HepG2 (cell line): ENCODE results near the gene ABHD13. TPM values are rescaled to one million over a fixed set of nuclear protein-coding genes. Genes with fewer than 3 reads are reported as not detected.

Experiments
- EED ChIP-seq: sonication (generic); formaldehyde crosslinking; IDR thresholded peaks from 2 replicates; pipeline ENCODE4 v1.5.0; 2020; ENCODE audit warnings: mild to moderate bottlenecking, missing genetic modification reagents
- GFI1 ChIP-seq: sonication (generic); formaldehyde crosslinking; IDR thresholded peaks from 2 replicates; pipeline ENCODE4 v1.5.0; 2020; ENCODE audit warnings: missing genetic modification reagents, mild to moderate bottlenecking, borderline replicate concordance
- HCFC1 ChIP-seq: fragments of 150-350 bp; IDR thresholded peaks from 2 replicates; pipeline ENCODE4 v1.6.1; 2014; ENCODE audit warnings: low read depth, low read length
- KLF12 ChIP-seq: sonication (generic); formaldehyde crosslinking; IDR thresholded peaks from 2 replicates; pipeline ENCODE4 v1.4.0; 2020; ENCODE audit warnings: missing genetic modification reagents, borderline replicate concordance
- PHF8 ChIP-seq: sonication (generic); formaldehyde crosslinking; IDR thresholded peaks from 2 replicates; pipeline ENCODE4 v1.5.0; 2020; ENCODE audit warnings: missing genetic modification reagents
- SALL1 ChIP-seq: sonication (generic); formaldehyde crosslinking; IDR thresholded peaks from 2 replicates; pipeline ENCODE4 v1.8.0; 2022; ENCODE audit warnings: mild to moderate bottlenecking, missing genetic modification reagents
- SMARCC2 ChIP-seq: fragments of 450-650 bp; IDR thresholded peaks from 2 replicates; pipeline ENCODE4 v1.6.1; 2017; ENCODE audit warnings: antibody characterized with exemption, mild to moderate bottlenecking
- SMC3 ChIP-seq: IDR thresholded peaks from 2 replicates; pipeline ENCODE4 v1.6.1; 2011; ENCODE audit warnings: low read length, improper control_type of control experiment
- SNAI1 ChIP-seq: sonication (generic); formaldehyde crosslinking; IDR thresholded peaks from 2 replicates; pipeline ENCODE4 v1.5.0; 2020; ENCODE audit warnings: mild to moderate bottlenecking, missing genetic modification reagents, borderline replicate concordance
- SP4 ChIP-seq: sonication (generic); formaldehyde crosslinking; IDR thresholded peaks from 2 replicates; pipeline ENCODE4 v1.8.1; 2023; ENCODE audit warnings: mild to moderate bottlenecking, missing genetic modification reagents
- YEATS4 ChIP-seq: sonication (generic); formaldehyde crosslinking; IDR thresholded peaks from 2 replicates; pipeline ENCODE4 v1.4.0; 2020; ENCODE audit warnings: missing genetic modification reagents, borderline replicate concordance
- YY1 ChIP-seq: IDR thresholded peaks from 2 replicates; pipeline ENCODE4 v1.6.1; 2011; ENCODE audit warnings: low read length, low read depth, moderate library complexity, mild to moderate bottlenecking; ENCODE audit not compliant: insufficient read depth, insufficient replicate concordance
- ZC3H4 ChIP-seq: sonication (generic); formaldehyde crosslinking; IDR thresholded peaks from 2 replicates; pipeline ENCODE4 v1.4.0; 2020; ENCODE audit warnings: missing genetic modification reagents, borderline replicate concordance
- ZNF264 ChIP-seq: sonication (generic); formaldehyde crosslinking; IDR thresholded peaks from 2 replicates; pipeline ENCODE4 v1.4.0; 2020; ENCODE audit warnings: missing genetic modification reagents
- ZNF460 ChIP-seq: sonication (generic); formaldehyde crosslinking; IDR thresholded peaks from 2 replicates; pipeline ENCODE4 v1.5.1; 2020; ENCODE audit warnings: missing genetic modification reagents, mild to moderate bottlenecking, borderline replicate concordance
- ZNF556 ChIP-seq: sonication (generic); formaldehyde crosslinking; IDR thresholded peaks from 2 replicates; pipeline ENCODE4 v1.4.0; 2020; ENCODE audit warnings: mild to moderate bottlenecking, missing genetic modification reagents, borderline replicate concordance
- ZNF687 ChIP-seq: sonication (generic); formaldehyde crosslinking; IDR thresholded peaks from 2 replicates; pipeline ENCODE4 v1.5.1; 2020; ENCODE audit warnings: mild to moderate bottlenecking, missing genetic modification reagents, moderate library complexity
- ZNF737 ChIP-seq: sonication (generic); formaldehyde crosslinking; IDR thresholded peaks from 2 replicates; pipeline ENCODE4 v1.5.0; 2020; ENCODE audit warnings: missing genetic modification reagents, mild to moderate bottlenecking, borderline replicate concordance
- polyA plus RNA-seq, 8 experiments: library from polyadenylated mRNA; depleted of rRNA in 3 of 8; stranded (reverse) in 7 of 8; unstranded in 1 of 8; fragments of >200 nt; fragmentation: Illumina TruSeq in 4 of 8; extraction: Trizol in 4 of 8; gene quantifications; 2 replicates each; pipeline versions ENCODE4 v1.2.1 to v1.2.3, GENCODE V29; 2011 to 2016; ENCODE audit warnings: low read depth in 4 of 8, missing spikeins in 1 of 8, mixed read lengths in 1 of 8; ENCODE audit not compliant: insufficient read depth in 1 of 8
- total RNA-seq, 5 experiments: library from RNA; depleted of rRNA; stranded (reverse); fragments of >200 nt; fragmentation: Illumina TruSeq; extraction: Trizol; gene quantifications; 2 replicates each; pipeline ENCODE4 v1.2.3, GENCODE V29; 2016; ENCODE audit warnings: low read depth in 1 of 5
- TF ChIP-seq, protein P1 (sequence below): sonication (generic); formaldehyde crosslinking; IDR thresholded peaks from 2 replicates; pipeline ENCODE4 v1.4.0; 2020; ENCODE audit warnings: mild to moderate bottlenecking, missing genetic modification reagents
- TF ChIP-seq, protein P2 (sequence below): fragments of 450-650 bp; IDR thresholded peaks from 2 replicates; pipeline ENCODE4 v1.6.1; 2017
- TF ChIP-seq, protein P3 (sequence below): sonication (generic); formaldehyde crosslinking; IDR thresholded peaks from 2 replicates; pipeline ENCODE4 v1.5.0; 2020; ENCODE audit warnings: mild to moderate bottlenecking, missing genetic modification reagents

Gene ABHD13
- total and polyA plus RNA-seq, 2 of the 13 experiments (the other 11 are each of a cell fraction or from before 2014, with no cell fraction given), result 4.3 to 6.2 TPM

GRCh38 chr13:108215436-108215835 lies 2.8 kb upstream of the ABHD13 start, which contains the start of gene LIG4 (continued):
- TF ChIP-seq YEATS4 (CRISPR knock-in tag), result no peak
- TF ChIP-seq ZNF460 (CRISPR knock-in tag), result no peak
- TF ChIP-seq, protein P1, sequence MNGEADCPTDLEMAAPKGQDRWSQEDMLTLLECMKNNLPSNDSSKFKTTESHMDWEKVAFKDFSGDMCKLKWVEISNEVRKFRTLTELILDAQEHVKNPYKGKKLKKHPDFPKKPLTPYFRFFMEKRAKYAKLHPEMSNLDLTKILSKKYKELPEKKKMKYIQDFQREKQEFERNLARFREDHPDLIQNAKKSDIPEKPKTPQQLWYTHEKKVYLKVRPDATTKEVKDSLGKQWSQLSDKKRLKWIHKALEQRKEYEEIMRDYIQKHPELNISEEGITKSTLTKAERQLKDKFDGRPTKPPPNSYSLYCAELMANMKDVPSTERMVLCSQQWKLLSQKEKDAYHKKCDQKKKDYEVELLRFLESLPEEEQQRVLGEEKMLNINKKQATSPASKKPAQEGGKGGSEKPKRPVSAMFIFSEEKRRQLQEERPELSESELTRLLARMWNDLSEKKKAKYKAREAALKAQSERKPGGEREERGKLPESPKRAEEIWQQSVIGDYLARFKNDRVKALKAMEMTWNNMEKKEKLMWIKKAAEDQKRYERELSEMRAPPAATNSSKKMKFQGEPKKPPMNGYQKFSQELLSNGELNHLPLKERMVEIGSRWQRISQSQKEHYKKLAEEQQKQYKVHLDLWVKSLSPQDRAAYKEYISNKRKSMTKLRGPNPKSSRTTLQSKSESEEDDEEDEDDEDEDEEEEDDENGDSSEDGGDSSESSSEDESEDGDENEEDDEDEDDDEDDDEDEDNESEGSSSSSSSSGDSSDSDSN (CRISPR knock-in tag), result 0 out of 2 replicates have a peak, but pooled peaks have one; percentile 32
- TF ChIP-seq YY1, result no peak
- TF ChIP-seq SP4, result no peak
- TF ChIP-seq, protein P2, sequence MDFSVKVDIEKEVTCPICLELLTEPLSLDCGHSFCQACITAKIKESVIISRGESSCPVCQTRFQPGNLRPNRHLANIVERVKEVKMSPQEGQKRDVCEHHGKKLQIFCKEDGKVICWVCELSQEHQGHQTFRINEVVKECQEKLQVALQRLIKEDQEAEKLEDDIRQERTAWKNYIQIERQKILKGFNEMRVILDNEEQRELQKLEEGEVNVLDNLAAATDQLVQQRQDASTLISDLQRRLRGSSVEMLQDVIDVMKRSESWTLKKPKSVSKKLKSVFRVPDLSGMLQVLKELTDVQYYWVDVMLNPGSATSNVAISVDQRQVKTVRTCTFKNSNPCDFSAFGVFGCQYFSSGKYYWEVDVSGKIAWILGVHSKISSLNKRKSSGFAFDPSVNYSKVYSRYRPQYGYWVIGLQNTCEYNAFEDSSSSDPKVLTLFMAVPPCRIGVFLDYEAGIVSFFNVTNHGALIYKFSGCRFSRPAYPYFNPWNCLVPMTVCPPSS, result no peak
- no peak for TF ChIP-seq KLF12 (CRISPR knock-in tag)
- TF ChIP-seq SMC3, result no peak
- TF ChIP-seq ZNF737 (CRISPR knock-in tag), result no peak
- no peak for TF ChIP-seq EED
- no peak for TF ChIP-seq GFI1
- TF ChIP-seq, protein P3, sequence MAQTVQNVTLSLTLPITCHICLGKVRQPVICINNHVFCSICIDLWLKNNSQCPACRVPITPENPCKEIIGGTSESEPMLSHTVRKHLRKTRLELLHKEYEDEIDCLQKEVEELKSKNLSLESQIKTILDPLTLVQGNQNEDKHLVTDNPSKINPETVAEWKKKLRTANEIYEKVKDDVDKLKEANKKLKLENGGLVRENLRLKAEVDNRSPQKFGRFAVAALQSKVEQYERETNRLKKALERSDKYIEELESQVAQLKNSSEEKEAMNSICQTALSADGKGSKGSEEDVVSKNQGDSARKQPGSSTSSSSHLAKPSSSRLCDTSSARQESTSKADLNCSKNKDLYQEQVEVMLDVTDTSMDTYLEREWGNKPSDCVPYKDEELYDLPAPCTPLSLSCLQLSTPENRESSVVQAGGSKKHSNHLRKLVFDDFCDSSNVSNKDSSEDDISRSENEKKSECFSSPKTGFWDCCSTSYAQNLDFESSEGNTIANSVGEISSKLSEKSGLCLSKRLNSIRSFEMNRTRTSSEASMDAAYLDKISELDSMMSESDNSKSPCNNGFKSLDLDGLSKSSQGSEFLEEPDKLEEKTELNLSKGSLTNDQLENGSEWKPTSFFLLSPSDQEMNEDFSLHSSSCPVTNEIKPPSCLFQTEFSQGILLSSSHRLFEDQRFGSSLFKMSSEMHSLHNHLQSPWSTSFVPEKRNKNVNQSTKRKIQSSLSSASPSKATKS (CRISPR knock-in tag), result no peak
- TF ChIP-seq SMARCC2, result no peak
- peak; percentile 81 for TF ChIP-seq ZNF687 (CRISPR knock-in tag)
- peak; percentile 47 for TF ChIP-seq SALL1 (CRISPR knock-in tag)
- no peak for TF ChIP-seq SNAI1 (CRISPR knock-in tag)
- no peak for TF ChIP-seq ZNF264 (CRISPR knock-in tag)
- 0 out of 2 replicates have a peak, but pooled peaks have one; percentile 19 for TF ChIP-seq HCFC1
- TF ChIP-seq ZNF556 (CRISPR knock-in tag), result no peak
- no peak for TF ChIP-seq ZC3H4 (CRISPR knock-in tag)
- peak; percentile 40; the same call in 1 of the 2 replicates for TF ChIP-seq PHF8 (CRISPR knock-in tag)
